ENCODE measurements around the gene B4GALT4.

The B4GALT4 gene

DNA sequence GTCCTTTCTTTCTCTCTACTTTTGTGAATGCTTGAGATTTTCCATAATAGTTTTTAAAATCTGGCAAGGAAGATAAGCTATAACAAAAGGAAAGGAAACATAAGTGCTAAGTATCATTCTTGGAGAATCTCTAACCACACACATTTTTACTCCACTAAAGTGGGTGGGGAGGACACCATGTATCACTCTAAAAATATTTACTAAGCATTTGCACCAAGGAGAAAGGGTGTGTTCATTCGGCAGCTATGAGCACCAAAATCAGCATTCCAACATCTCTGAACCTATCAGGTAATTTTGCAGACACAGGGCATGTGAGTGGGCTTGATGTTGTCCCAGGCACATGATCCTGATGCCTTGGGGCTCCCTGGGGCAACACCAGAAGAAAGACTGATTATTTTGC lies 5.5 kb downstream of the B4GALT4 start:
- no peak for TF ChIP-seq CTCF (IDR thresholded peaks at IDR 0.05; ENCODE audit: borderline replicate concordance, insufficient read depth, low read depth, low read length)
- no peak overlapping the region for H3K4me3 ChIP-seq (ENCODE audit: low read depth, low read length)

- H3K4me3 ChIP-seq (ENCODE audit: low read depth, low read length): no peak overlapping the region
- TF ChIP-seq CTCF (IDR thresholded peaks at IDR 0.05; ENCODE audit: borderline replicate concordance, insufficient read depth, low read depth, low read length): no peak
Observed at GRCh38 chr3:119234610-119235009, 6.1 kb downstream of the B4GALT4 start.

DNA sequence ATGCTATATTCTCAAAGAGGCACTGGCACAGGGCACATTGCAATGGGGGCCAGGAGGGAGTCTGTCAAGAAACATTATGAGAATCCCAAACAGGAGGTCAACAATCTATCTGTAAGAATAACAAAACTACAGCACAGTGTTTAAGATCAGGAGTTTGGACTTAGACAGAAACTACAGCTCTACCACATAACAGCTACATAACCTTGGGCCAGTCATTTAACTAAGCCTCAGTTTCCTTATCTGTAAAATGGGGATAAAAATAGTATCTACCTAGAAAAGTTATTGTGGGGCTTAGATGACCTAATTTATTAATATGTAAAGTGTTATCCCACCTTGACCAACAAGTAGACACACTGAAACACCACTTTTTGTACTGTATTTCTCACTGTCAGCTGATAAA lies 9.9 kb downstream of the B4GALT4 start:
- H3K4me3 ChIP-seq (ENCODE audit: low read depth, low read length): no peak overlapping the region
- no peak for TF ChIP-seq CTCF (IDR thresholded peaks at IDR 0.05; ENCODE audit: borderline replicate concordance, insufficient read depth, low read depth, low read length)

DNA sequence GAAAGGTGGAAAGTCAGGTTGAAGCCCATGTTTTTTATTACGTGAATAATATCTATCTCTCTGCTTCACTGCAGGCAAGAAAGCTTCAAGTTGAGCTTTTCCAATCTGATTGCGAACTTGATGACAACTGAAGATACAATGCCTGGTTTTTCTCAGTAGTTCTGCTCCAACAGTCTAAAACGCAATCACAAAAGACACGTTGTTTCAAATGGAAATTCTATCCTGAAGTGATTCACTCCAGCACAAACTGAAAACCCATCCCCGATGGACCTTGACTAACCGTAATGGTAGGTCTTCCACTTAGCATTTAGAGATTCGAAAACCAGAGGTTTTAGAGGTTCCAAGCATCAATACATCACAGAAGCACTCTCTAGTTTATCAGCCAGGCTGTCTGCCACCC lies 10.6 kb downstream of the B4GALT4 start:
- no peak overlapping the region for H3K4me3 ChIP-seq (ENCODE audit: low read depth, low read length)
- TF ChIP-seq CTCF (IDR thresholded peaks at IDR 0.05; ENCODE audit: borderline replicate concordance, insufficient read depth, low read depth, low read length): no peak

DNA sequence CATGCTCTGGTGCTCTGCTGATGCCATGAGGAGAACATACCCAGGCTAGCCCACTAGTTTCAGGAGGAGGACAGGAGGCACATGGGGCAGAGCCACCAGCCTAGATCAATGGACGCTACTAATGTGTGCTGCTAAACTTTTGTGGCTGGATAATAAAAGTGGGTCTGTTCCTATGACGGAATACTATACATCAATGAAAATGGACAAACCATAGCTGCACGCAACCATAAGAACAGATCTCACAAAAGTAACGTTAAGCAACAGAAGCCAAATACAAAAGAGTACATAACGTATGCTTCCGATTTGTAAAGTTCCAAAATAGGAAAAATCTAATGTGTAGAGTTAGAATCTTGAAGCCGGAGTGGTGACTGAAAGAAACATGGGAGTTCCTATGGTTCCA lies 11.5 kb downstream of the B4GALT4 start:
- H3K4me3 ChIP-seq (ENCODE audit: low read depth, low read length): no peak overlapping the region
- TF ChIP-seq CTCF (IDR thresholded peaks at IDR 0.05; ENCODE audit: borderline replicate concordance, insufficient read depth, low read depth, low read length): no peak

- TF ChIP-seq CTCF (IDR thresholded peaks at IDR 0.05; ENCODE audit: borderline replicate concordance, insufficient read depth, low read depth, low read length): no peak
- H3K4me3 ChIP-seq (ENCODE audit: low read depth, low read length): no peak overlapping the region
Observed at GRCh38 chr3:119228373-119229145, 12.1 kb downstream of the B4GALT4 start.

- no peak overlapping the region for H3K4me3 ChIP-seq (ENCODE audit: low read depth, low read length)
- no peak for TF ChIP-seq CTCF (IDR thresholded peaks at IDR 0.05; ENCODE audit: borderline replicate concordance, insufficient read depth, low read depth, low read length)
Observed at GRCh38 chr3:119227070-119227850, 13.4 kb downstream of the B4GALT4 start.

Data from GM12875 (cell line).